HepG2 (cell line): Measurements from ENCODE around the gene ASTE1. TPM values are rescaled to one million over a fixed set of nuclear protein-coding genes. Genes with fewer than 3 reads are reported as not detected.

Source experiments
- ATAC-seq: fragments of 200-7000 bp; cut with Tn5 transposase; 3 replicates; pipeline ENCODE4 v1.9.1; 2020; ENCODE audit warnings: mild to moderate bottlenecking, moderate library complexity
- BruUV-seq: library from RNA; stranded (reverse); fragments of 400-500 nt; replicated peaks from 2 replicates; lab custom pipeline; 2021; lab: Mats Ljungman, UMichigan
- CTCF ChIA-PET: fragments of 300-600 bp; formaldehyde crosslinking; extraction: SDS; loops from one replicate; lab custom pipeline; 2021; ENCODE audit warnings: low total read pairs, inconsistent platforms, low intra/inter-chr PET ratio; lab: Yijun Ruan, JAX
- POLR2A ChIA-PET: fragments of 350-600 bp; sonication (Branson Sonifier 250); formaldehyde crosslinking; loops from one replicate; lab custom pipeline; 2020; ENCODE audit warnings: antibody characterized with exemption, inconsistent platforms; lab: Yijun Ruan, JAX
- DNase-seq: peaks from one replicate; pipeline ENCODE4 v3.0.0-alpha.2; 2015; ENCODE audit warnings: low spot score
- FAIRE-seq: peaks from 3 replicates; lab custom pipeline; 2011; peaks lifted over from hg19 to GRCh38; lab: Jason Lieb, UNC
- H2AFZ ChIP-seq: one replicate; pipeline ENCODE4 v1.6.1; 2011; ENCODE audit warnings: low read length, inconsistent platforms
- H3K27ac ChIP-seq: fragments of 300-600 bp; 3 replicates; pipeline ENCODE4 v1.8.0; 2011; ENCODE audit warnings: mixed run types, mild to moderate bottlenecking, mixed read lengths, low read length, inconsistent platforms; ENCODE audit not compliant: insufficient read depth; ENCODE audit errors: extremely low read length
- H3K27me3 ChIP-seq, 2 experiments: fragments of 200-600 bp in 1 of 2; 2 replicates in 1 of 2; 3 replicates in 1 of 2; pipeline versions ENCODE4 v1.6.0 to v1.8.0; 2011; ENCODE audit warnings: low read length in 2 of 2, mild to moderate bottlenecking in 2 of 2, moderate library complexity in 2 of 2, inconsistent platforms in 1 of 2; ENCODE audit not compliant: insufficient read depth in 2 of 2, control insufficient read depth in 1 of 2
- H3K36me3 ChIP-seq, 2 experiments: fragments of 200-600 bp in 1 of 2; replicated peaks in 1 of 2; 2 replicates in 1 of 2; 3 replicates in 1 of 2; pipeline versions ENCODE4 v1.5.1 to v1.8.0; 2011; ENCODE audit warnings: low read length in 2 of 2, inconsistent platforms in 1 of 2; ENCODE audit not compliant: insufficient read depth in 2 of 2, control insufficient read depth in 1 of 2
- H3K4me1 ChIP-seq: 2 replicates; pipeline ENCODE4 v1.5.1; 2012; ENCODE audit warnings: low read length, inconsistent platforms; ENCODE audit not compliant: insufficient read depth
- H3K4me2 ChIP-seq: 2 replicates; pipeline ENCODE4 v1.6.0; 2011; ENCODE audit warnings: low read depth, low read length, inconsistent platforms
- H3K4me3 ChIP-seq, 3 experiments: fragments of 200-600 bp in 1 of 3; sonication (generic), shearing (Covaris generic) in 1 of 3; replicated peaks in 1 of 3; 2 replicates each; pipeline ENCODE4 v1.5.1; 2011 to 2016; ENCODE audit warnings: low read length in 3 of 3, inconsistent platforms in 2 of 3, low read depth in 2 of 3, mild to moderate bottlenecking in 2 of 3, control low read depth in 1 of 3, mixed read lengths in 1 of 3; ENCODE audit not compliant: insufficient read depth in 1 of 3
- H3K79me2 ChIP-seq: one replicate; pipeline ENCODE4 v1.6.1; 2011; ENCODE audit warnings: low read length, inconsistent platforms; ENCODE audit not compliant: insufficient read depth
- H3K9ac ChIP-seq: 2 replicates; pipeline ENCODE4 v1.6.0; 2011; ENCODE audit warnings: mild to moderate bottlenecking, low read depth, low read length, inconsistent platforms; ENCODE audit not compliant: insufficient read depth
- H3K9me3 ChIP-seq: 2 replicates; pipeline ENCODE4 v1.5.1; 2012; ENCODE audit warnings: mild to moderate bottlenecking, low read length
- H4K20me1 ChIP-seq: 2 replicates; pipeline ENCODE4 v1.6.0; 2011; ENCODE audit warnings: inconsistent platforms, mild to moderate bottlenecking, low read length, moderate library complexity; ENCODE audit not compliant: insufficient read depth
- FOXP1 ChIP-seq, 2 experiments: fragments of 450-650 bp in 1 of 2; IDR thresholded peaks; 2 replicates each; pipeline ENCODE4 v1.6.1; 2017 to 2018; ENCODE audit warnings: antibody characterized with exemption in 1 of 2
- POGK ChIP-seq: sonication (generic); formaldehyde crosslinking; conservative IDR thresholded peaks from 2 replicates; pipeline ENCODE4 v1.8.0; 2022; ENCODE audit warnings: mild to moderate bottlenecking, moderate library complexity, missing genetic modification reagents
- ZNF224 ChIP-seq: sonication (generic); formaldehyde crosslinking; IDR thresholded peaks from 2 replicates; pipeline ENCODE4 v1.5.0; 2020; ENCODE audit warnings: mild to moderate bottlenecking, missing genetic modification reagents
- ZNF296 ChIP-seq: sonication (generic); formaldehyde crosslinking; conservative IDR thresholded peaks from 2 replicates; pipeline ENCODE4 v1.5.0; 2020; ENCODE audit warnings: mild to moderate bottlenecking, missing genetic modification reagents
- ZNF644 ChIP-seq: IDR thresholded peaks from 2 replicates; pipeline ENCODE4 v1.6.1; 2016; ENCODE audit warnings: low read depth
- ZSCAN21 ChIP-seq: sonication (generic); formaldehyde crosslinking; IDR thresholded peaks from 2 replicates; pipeline ENCODE4 v1.8.0; 2022; ENCODE audit warnings: mild to moderate bottlenecking, missing genetic modification reagents, moderate library complexity, borderline replicate concordance
- WGBS: methylation state at CpG from one replicate; pipeline ENCODE4 v1.1.6; 2017; ENCODE audit warnings: low lambda C conversion rate; 5-methylcytosine and 5-hydroxymethylcytosine counted together
- in situ Hi-C: cut with HindIII; loops from 2 replicates; pipeline ENCODE4 v1.10.0; 2017; ENCODE audit warnings: low pct_unique_long_range_greater_than_20kb; ENCODE audit not compliant: extremely low pct_ligation_motif_present
- intact Hi-C: fragments of 100-400 bp; cut with micrococcal nuclease; formaldehyde crosslinking; loops from one replicate; pipeline ENCODE4 v1.10.0; 2022; ENCODE audit not compliant: unreplicated experiment
- polyA plus RNA-seq, 8 experiments: library from polyadenylated mRNA; depleted of rRNA in 3 of 8; stranded (reverse) in 7 of 8; unstranded in 1 of 8; fragments of >200 nt; fragmentation: Illumina TruSeq in 4 of 8; extraction: Trizol in 4 of 8; gene quantifications; 2 replicates each; pipeline versions ENCODE4 v1.2.1 to v1.2.3, GENCODE V29; 2011 to 2016; ENCODE audit warnings: low read depth in 4 of 8, missing spikeins in 1 of 8, mixed read lengths in 1 of 8; ENCODE audit not compliant: insufficient read depth in 1 of 8
- total RNA-seq, 5 experiments: library from RNA; depleted of rRNA; stranded (reverse); fragments of >200 nt; fragmentation: Illumina TruSeq; extraction: Trizol; gene quantifications; 2 replicates each; pipeline ENCODE4 v1.2.3, GENCODE V29; 2016; ENCODE audit warnings: low read depth in 1 of 5
- TF ChIP-seq, protein P1 (sequence below): sonication (generic); formaldehyde crosslinking; IDR thresholded peaks from 2 replicates; pipeline ENCODE4 v1.5.1; 2020; ENCODE audit warnings: mild to moderate bottlenecking, missing genetic modification reagents, moderate library complexity

Gene ASTE1
- total and polyA plus RNA-seq, 2 of the 13 experiments (the other 11 are each of a cell fraction or from before 2014, with no cell fraction given): 4.0 to 7.9 TPM

GRCh38 chr3:131038326-131038725, 11.7 kb upstream of the ASTE1 start (continued):
- TF ChIP-seq ZSCAN21 (CRISPR knock-in tag): no peak
- TF ChIP-seq, protein P1, sequence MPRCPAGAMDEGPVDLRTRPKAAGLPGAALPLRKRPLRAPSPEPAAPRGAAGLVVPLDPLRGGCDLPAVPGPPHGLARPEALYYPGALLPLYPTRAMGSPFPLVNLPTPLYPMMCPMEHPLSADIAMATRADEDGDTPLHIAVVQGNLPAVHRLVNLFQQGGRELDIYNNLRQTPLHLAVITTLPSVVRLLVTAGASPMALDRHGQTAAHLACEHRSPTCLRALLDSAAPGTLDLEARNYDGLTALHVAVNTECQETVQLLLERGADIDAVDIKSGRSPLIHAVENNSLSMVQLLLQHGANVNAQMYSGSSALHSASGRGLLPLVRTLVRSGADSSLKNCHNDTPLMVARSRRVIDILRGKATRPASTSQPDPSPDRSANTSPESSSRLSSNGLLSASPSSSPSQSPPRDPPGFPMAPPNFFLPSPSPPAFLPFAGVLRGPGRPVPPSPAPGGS (CRISPR knock-in tag): no peak

DNA sequence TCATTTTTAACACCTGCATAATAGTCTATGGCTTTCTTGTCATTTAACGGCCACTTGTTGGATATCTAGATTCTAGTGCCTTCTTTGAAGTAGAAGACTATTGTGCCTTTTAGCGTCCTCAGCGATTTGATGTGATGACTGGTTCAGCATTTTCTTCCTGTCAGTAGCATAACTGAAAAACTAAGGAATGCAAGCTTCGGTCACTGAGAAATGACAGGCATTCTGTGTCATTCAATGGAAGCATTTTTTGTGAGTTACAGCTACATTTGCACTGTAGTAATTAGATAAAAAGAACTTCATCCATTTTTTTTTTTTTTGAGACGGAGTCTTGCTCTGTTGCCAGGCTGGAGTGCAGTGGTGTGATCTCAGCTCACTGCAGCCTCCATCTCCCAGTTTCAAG, 10.4 kb upstream of the ASTE1 start:
- Histone ChIP-seq H3K9ac (no peak overlapping the region), H3K79me2 (no peaks in the 10 kb centered on the region), H4K20me1 (no peaks in the 10 kb centered on the region), H3K27ac (no peak overlapping the region), H3K36me3 (no peaks in the 10 kb centered on the region), H3K4me2 (no peak overlapping the region), H2AFZ (no peak overlapping the region), H3K4me3 (no peak overlapping the region), H3K27me3 (no peaks in the 10 kb centered on the region), H3K4me1 (no peaks in the 10 kb centered on the region), H3K9me3 (no peaks in the 10 kb centered on the region)
- FAIRE-seq (no peak), ATAC-seq (no peak), DNase-seq (no peak)
- TF ChIP-seq FOXP1 (IDR thresholded peaks at IDR 0.05) (no peak), FOXP1 (CRISPR knock-in tag; IDR thresholded peaks at IDR 0.05) (no peak), ZNF296 (CRISPR knock-in tag) (no peak), ZNF224 (no peak), ZNF644 (CRISPR knock-in tag) (no peak), POGK (no peak)
- no TSS peak for BruUV-seq
- CTCF ChIA-PET: no interaction called here
- intact Hi-C loops: loop anchor here (10.0 kb wide), 3 partner anchors 348 to 758 kb away; partner anchors contain the start of gene NUDT16
- POLR2A ChIA-PET: no interaction called here
- 92% methylated on average over 5 of the region's 5 CpGs for WGBS
- in situ Hi-C loops: loop anchor here (25.0 kb wide), 2 partner anchors 450 to 975 kb away; no protein-coding TSS in a partner anchor
